Hepatocyte (in vitro differentiated cells): ENCODE results near the gene HYKK.

Experiments used
- CTCF ChIP-seq: fragments of 200-600 bp; sonication (generic); IDR thresholded peaks from 2 replicates; pipeline ENCODE4 v1.5.1; 2016; ENCODE audit warnings: antibody characterized with exemption, mild to moderate bottlenecking; ENCODE audit not compliant: poor library complexity
- EZH2 ChIP-seq: fragments of 200-600 bp; sonication (generic); IDR thresholded peaks from 2 replicates; pipeline ENCODE4 v1.6.1; 2016; ENCODE audit warnings: antibody characterized with exemption, mild to moderate bottlenecking, borderline replicate concordance
- EZH2phosphoT487 ChIP-seq: fragments of 200-600 bp; sonication (generic); IDR thresholded peaks from one replicate; pipeline ENCODE4 v1.6.1; 2018; ENCODE audit warnings: antibody characterized with exemption, mild to moderate bottlenecking, low read depth, moderate library complexity; ENCODE audit not compliant: unreplicated experiment, severe bottlenecking

- TF ChIP-seq EZH2phosphoT487, result no peak
- no peak for TF ChIP-seq CTCF
- TF ChIP-seq EZH2, result no peak
Measured at GRCh38 chr15:78507831-78508160, 419 bp downstream of the HYKK start.
